Liver (tissue), 9 donors: ENCODE data around the gene BEST1. TPM values are rescaled to one million over a fixed set of nuclear protein-coding genes. Genes with fewer than 3 reads are reported as not detected.

Experiments used
- DNase-seq: peaks from one replicate; pipeline ENCODE4 v3.0.0-alpha.2; 2017; ENCODE audit warnings: low spot score
- H3K27ac ChIP-seq, 2 donors: one replicate each; pipeline ENCODE4 v1.7.0; 2013; ENCODE audit warnings: inconsistent platforms in 2 of 2, low read length in 2 of 2, control low read depth in 1 of 2, low read depth in 1 of 2, mild to moderate bottlenecking in 1 of 2
- H3K27me3 ChIP-seq, 4 donors: one replicate each; pipeline versions ENCODE4 v1.6.1 to v1.7.0; 2013; ENCODE audit warnings: low read length in 3 of 4, inconsistent platforms in 1 of 4, mild to moderate bottlenecking in 1 of 4, moderate library complexity in 1 of 4; ENCODE audit not compliant: control insufficient read depth in 4 of 4, insufficient read depth in 4 of 4
- H3K36me3 ChIP-seq, 4 donors: one replicate each; pipeline versions ENCODE4 v1.6.1 to v1.7.0; 2013; ENCODE audit warnings: low read length in 3 of 4, mild to moderate bottlenecking in 3 of 4, low read depth in 1 of 4, moderate library complexity in 1 of 4; ENCODE audit not compliant: control insufficient read depth in 4 of 4, insufficient read depth in 3 of 4
- H3K4me1 ChIP-seq, 4 donors: one replicate each; pipeline versions ENCODE4 v1.6.1 to v1.7.0; 2013; ENCODE audit warnings: low read length in 3 of 4, mild to moderate bottlenecking in 3 of 4, moderate library complexity in 1 of 4; ENCODE audit not compliant: control insufficient read depth in 4 of 4, insufficient read depth in 4 of 4
- H3K4me3 ChIP-seq, 3 donors: one replicate each; pipeline versions ENCODE4 v1.6.1 to v1.7.0; 2013; ENCODE audit warnings: low read length in 3 of 3, control low read depth in 1 of 3, low read depth in 1 of 3, mild to moderate bottlenecking in 1 of 3
- H3K9ac ChIP-seq, 2 donors: one replicate each; pipeline ENCODE4 v1.7.0; 2013; ENCODE audit warnings: low read length in 2 of 2, mild to moderate bottlenecking in 2 of 2, moderate library complexity in 2 of 2, control low read depth in 1 of 2, low read depth in 1 of 2
- H3K9me3 ChIP-seq, 4 donors: one replicate each; pipeline versions ENCODE4 v1.6.1 to v1.7.0; 2013; ENCODE audit warnings: low read length in 3 of 4; ENCODE audit not compliant: control insufficient read depth in 4 of 4
- ATF3 ChIP-seq: IDR thresholded peaks from 2 replicates; pipeline ENCODE4 v1.6.1; 2016; ENCODE audit warnings: antibody characterized with exemption
- FOXA1 ChIP-seq: IDR thresholded peaks from 2 replicates; pipeline ENCODE4 v1.6.1; 2016; ENCODE audit warnings: antibody characterized with exemption
- FOXA2 ChIP-seq: IDR thresholded peaks from 2 replicates; pipeline ENCODE4 v1.6.1; 2016; ENCODE audit warnings: antibody characterized with exemption
- GABPA ChIP-seq, 2 donors: IDR thresholded peaks in 1 of 2; conservative IDR thresholded peaks in 1 of 2; 2 replicates each; pipeline ENCODE4 v1.6.1; 2016; ENCODE audit warnings: antibody characterized with exemption in 2 of 2, mild to moderate bottlenecking in 1 of 2, moderate library complexity in 1 of 2
- HNF4A ChIP-seq, 2 donors: conservative IDR thresholded peaks; 2 replicates each; pipeline ENCODE4 v1.6.1; 2016; ENCODE audit warnings: antibody characterized with exemption in 2 of 2, mild to moderate bottlenecking in 2 of 2
- REST ChIP-seq: IDR thresholded peaks from 2 replicates; pipeline ENCODE4 v1.6.1; 2016; ENCODE audit warnings: antibody characterized with exemption, mild to moderate bottlenecking
- SP1 ChIP-seq: IDR thresholded peaks from 2 replicates; pipeline ENCODE4 v1.6.1; 2018; ENCODE audit warnings: antibody characterized with exemption, mild to moderate bottlenecking
- TAF1 ChIP-seq: conservative IDR thresholded peaks from 2 replicates; pipeline ENCODE4 v1.6.1; 2016; ENCODE audit warnings: antibody characterized with exemption, mild to moderate bottlenecking
- YY1 ChIP-seq: IDR thresholded peaks from 2 replicates; pipeline ENCODE4 v1.6.1; 2016; ENCODE audit warnings: antibody characterized with exemption, mild to moderate bottlenecking
- ZBTB33 ChIP-seq: IDR thresholded peaks from 2 replicates; pipeline ENCODE4 v1.6.1; 2016; ENCODE audit warnings: antibody characterized with exemption
- WGBS: extraction: QIAGEN DNeasy Blood & Tissue Kit; methylation state at CpG from one replicate; pipeline ENCODE4 v1.1.7; 2013; 5-methylcytosine and 5-hydroxymethylcytosine counted together
- polyA plus RNA-seq, 2 donors: library from polyadenylated mRNA; stranded (reverse) in 1 of 2; unstranded in 1 of 2; fragments of 200-250 nt in 1 of 2; fragments of >200 nt in 1 of 2; fragmentation: Nextera tagmentation in 1 of 2; extraction: Ambion mirVana in 1 of 2; gene quantifications; one replicate each; pipeline versions ENCODE4 v1.2.1 to v1.2.3, GENCODE V29; 2013 to 2015
- total RNA-seq, 2 donors: library from RNA; depleted of rRNA; stranded (reverse); fragments of >200 nt; gene quantifications; one replicate each; pipeline ENCODE4 v1.2.3, GENCODE V29; 2014
- donor health status: healthy.
- donor health status: healthy.
- donor health status: healthy.
- donor health status: healthy.
- donor health status: healthy.

BEST1 gene
- total and polyA plus RNA-seq, 4 donors = 0.22 to 1.6 (median 1.1) TPM

GRCh38 chr11:61967116-61967923 lies 17.2 kb downstream of the BEST1 start, which contains the start of gene FTH1:
TSS of gene FTH1 (minus strand) at chr11:61967634. CDS start at chr11:61967425, 209 bp downstream.
- WGBS = 2% methylated on average over 93 of the region's 93 CpGs
- H3K4me1 ChIP-seq = peaks cover 11 to 52% (median 30%) of the 10 kb centered on the region in 4 donors
- peak; percentile 91 for DNase-seq

GRCh38 chr11:61967924-61968757 lies 18.0 kb downstream of the BEST1 start:
- H3K27ac ChIP-seq = peak overlapping the region; percentile 92 to 97
- H3K36me3 ChIP-seq = peaks cover 0 to 16% (median 13%) of the 10 kb centered on the region in 4 donors
- DNase-seq = peak; percentile 71
- H3K9ac ChIP-seq = peak overlapping the region; percentile 44 to 67
- H3K4me3 ChIP-seq = peak overlapping the region; percentile 64 to 73 (median 64)
- no peaks in the 10 kb centered on the region for H3K9me3 ChIP-seq
- peaks cover 15 to 60% (median 37%) of the 10 kb centered on the region in 4 donors for H3K4me1 ChIP-seq
- WGBS = 11% methylated on average over 53 of the region's 53 CpGs
- no peak for TF ChIP-seq SP1
- peak; percentile 94 for TF ChIP-seq YY1
- no peak for TF ChIP-seq FOXA2
- no peak for TF ChIP-seq ATF3
- no peak for TF ChIP-seq ZBTB33
- no peak for TF ChIP-seq REST
- no peak for TF ChIP-seq FOXA1
- TF ChIP-seq HNF4A (conservative IDR thresholded peaks at IDR 0.05) = no peak
- no peaks in the 10 kb centered on the region for H3K27me3 ChIP-seq

More at GRCh38 chr11:61967116-61967923, 17.2 kb downstream of the BEST1 start, which contains the start of gene FTH1:
- H3K9me3 ChIP-seq = no peaks in the 10 kb centered on the region
- TF ChIP-seq GABPA (IDR thresholded peaks at IDR 0.05 in 1 of 2, conservative IDR thresholded peaks at IDR 0.05 in 1 of 2) (peak in 1 of 2 donors; percentile 60), YY1 (peak; percentile 90), SP1 (no peak), TAF1 (peak; percentile 85), REST (peak; percentile 50)
- peak within 1 kb of the TSS; percentile 80 to 97 for H3K9ac ChIP-seq
- H3K36me3 ChIP-seq = peaks cover 0 to 16% (median 13%) of the 10 kb centered on the region in 4 donors
- peak within 1 kb of the TSS; percentile 73 to 99 (median 94) for H3K4me3 ChIP-seq
- no peaks in the 10 kb centered on the region for H3K27me3 ChIP-seq
- peak within 1 kb of the TSS; percentile 92 to 97 for H3K27ac ChIP-seq
